ACHN (cell line): ENCODE measurements around the gene DIRAS1.

Experiments
- DNase-seq: peaks from one replicate; pipeline ENCODE4 v3.0.0-alpha.2; 2015
- in situ Hi-C: cut with HindIII; loops from 2 replicates; pipeline ENCODE4 v1.10.0; 2017; ENCODE audit warnings: low sequenced_read_pairs, low pct_ligation_motif_present, low pct_unique_long_range_greater_than_20kb

Gene DIRAS1

DNA sequence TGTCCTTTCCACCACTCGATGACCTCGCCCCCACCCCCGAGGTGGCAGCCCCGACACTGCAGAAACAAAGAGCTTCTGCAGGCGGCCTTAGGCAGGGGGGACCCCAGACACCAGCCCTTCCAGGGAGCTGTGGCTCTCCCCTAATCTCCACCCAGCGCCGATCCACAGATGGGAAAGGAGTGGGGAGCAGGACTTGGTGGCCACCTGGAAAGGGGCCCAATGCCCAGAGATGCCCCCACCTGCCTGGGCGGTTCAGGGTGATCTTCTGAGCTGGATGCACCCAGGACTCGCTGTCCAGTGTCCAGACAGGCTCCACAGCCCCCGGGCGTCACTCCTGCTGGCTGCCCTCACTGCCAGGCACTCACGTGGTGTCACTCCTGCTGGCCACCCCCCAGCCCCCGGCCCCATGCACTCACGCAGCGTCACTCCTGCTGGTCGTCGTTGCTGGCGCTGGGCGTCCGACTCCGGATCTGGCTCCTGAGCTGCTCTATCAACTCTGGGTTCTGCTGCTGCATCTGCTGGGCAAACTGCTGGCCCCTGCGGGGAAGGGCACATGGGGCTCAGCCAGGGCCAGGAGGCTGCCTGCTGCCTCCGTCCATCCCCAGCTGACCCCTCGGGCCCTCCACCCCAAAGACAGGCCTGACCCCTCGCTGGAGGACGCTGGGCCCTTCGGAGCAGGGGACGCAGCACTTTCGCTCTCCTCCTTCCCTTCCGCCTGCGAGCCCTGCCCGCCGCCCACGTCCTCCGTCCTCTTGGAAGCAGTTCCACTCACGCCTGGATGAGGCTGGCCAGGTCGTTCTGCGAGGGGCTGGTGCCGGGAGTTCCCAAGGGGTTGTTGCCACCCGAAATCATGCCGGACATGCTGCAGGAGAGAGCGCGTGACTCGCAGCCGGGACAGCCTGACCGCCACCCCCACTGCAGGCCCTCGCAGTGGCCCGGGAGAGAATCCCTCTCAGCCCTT, 36.0 kb upstream of the DIRAS1 start:
- DNase-seq: no peak
- in situ Hi-C loops: no loop called here

GRCh38 chr19:2756477-2756876, 35.3 kb upstream of the DIRAS1 start:
- in situ Hi-C loops: no loop called here

GRCh38 chr19:2755811-2756210, 34.6 kb upstream of the DIRAS1 start:
- in situ Hi-C loops: no loop called here
- DNase-seq: no peak

More at GRCh38 chr19:2756477-2756876, 35.3 kb upstream of the DIRAS1 start:
- DNase-seq: no peak

DNA sequence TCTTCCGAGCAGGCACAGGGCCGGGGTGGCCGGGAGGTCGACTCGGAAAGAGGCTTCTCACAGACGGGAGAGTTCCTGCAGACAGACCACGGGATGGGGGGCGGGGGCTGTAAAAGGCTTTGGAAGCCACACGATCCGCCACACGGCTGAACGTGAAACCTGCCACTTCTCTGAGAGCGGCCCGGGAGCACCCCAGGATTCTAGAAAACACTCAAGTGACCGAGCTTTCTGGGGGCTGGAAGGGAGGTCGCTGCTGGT, 34.2 kb upstream of the DIRAS1 start:
- DNase-seq: no peak
- in situ Hi-C loops: no loop called here

GRCh38 chr19:2754659-2755447, 33.7 kb upstream of the DIRAS1 start:
- in situ Hi-C loops: no loop called here
- no peak for DNase-seq

- in situ Hi-C loops: no loop called here
- no peak for DNase-seq
Measured at GRCh38 chr19:2751438-2751830, 30.3 kb upstream of the DIRAS1 start.

GRCh38 chr19:2750808-2751437, 29.8 kb upstream of the DIRAS1 start:
- in situ Hi-C loops: no loop called here
- no peak for DNase-seq

DNA sequence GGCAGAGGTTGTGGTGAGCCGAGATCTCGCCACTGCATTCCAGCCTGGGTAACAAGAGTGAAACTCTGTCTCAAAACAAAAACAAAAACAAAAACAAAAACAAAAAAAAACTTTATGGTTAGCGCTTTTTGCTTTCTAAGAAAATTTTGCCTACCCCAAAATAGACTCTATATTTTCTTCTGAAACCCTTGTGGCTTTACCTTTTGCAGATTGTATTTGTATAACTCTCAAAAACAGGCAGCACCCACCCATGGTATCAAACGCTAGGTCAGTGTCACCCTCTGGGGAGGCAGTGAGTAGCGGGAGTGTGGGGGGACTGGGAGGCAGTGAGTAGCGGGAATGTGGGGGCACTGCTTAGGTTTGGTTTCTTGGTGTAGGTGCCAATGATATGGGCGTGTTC, 26.2 kb upstream of the DIRAS1 start:
- in situ Hi-C loops: no loop called here
- DNase-seq: no peak

- in situ Hi-C loops: no loop called here
- no peak for DNase-seq
Measured at GRCh38 chr19:2744113-2744512, 22.9 kb upstream of the DIRAS1 start.

DNA sequence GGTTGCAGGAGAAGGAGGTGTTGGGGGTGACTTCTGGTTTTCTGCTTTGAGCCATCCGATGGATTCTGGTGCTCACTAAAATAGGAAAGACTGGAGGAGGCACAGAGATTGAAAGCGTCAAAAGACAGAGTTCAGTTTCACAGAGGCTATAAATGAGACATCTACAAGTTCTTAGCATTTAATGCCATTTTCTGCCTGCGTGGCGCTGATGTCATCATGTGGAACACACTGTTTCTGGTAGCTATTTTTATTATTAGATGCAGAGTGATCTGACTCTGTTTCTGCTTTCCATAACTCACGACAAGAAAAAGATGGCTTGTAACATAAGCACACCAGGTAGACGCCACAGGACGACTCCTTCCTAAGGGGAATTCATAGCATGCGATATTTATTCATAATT, 21.9 kb upstream of the DIRAS1 start:
- in situ Hi-C loops: no loop called here

GRCh38 chr19:2740314-2740656, 19.1 kb upstream of the DIRAS1 start:
- no peak for DNase-seq
- in situ Hi-C loops: no loop called here

More for the DNA sequence above, 21.9 kb upstream of the DIRAS1 start:
- DNase-seq: no peak

DNA sequence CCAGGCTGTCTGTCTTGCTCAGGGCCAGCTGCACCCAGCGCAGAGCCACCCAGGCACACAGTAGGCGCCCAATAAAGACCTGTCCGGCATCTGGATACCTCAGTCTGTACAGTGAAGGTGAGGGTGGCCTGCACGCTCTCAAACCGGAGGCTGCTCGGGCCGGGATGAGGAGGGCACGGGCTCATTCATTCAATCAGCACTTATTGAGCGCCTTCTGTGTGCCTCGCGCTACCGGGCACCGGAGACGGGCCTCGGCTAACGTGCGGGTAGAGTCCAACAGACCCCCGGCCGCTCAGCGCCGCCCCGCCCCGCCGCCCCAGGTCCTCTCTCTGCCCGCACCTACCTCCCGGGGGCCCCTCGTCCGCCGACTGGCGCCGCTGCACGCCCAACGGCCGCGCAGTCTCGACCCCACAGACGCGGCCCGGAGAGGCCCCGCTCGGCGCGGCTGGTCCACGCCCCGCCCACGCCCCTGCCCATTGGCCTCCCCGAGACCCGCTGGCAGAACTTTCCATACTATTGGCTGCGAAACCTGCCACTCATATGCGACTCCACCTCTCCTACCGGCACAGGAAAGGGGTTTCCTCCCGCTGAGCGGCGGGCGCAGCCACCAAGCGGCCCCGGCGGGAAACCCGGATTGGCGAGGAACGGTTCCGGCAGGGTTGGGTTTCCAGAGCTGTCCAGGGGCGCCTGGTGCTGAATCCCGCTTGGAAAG, 18.6 kb upstream of the DIRAS1 start, which contains the start of gene SLC39A3:
Gene SLC39A3, minus strand, starts transcription at position 416 of the 712 bp plus-strand sequence. CDS start 2,760 bp downstream, outside the sequence.
- in situ Hi-C loops: no loop called here
- DNase-seq: peak; percentile 98

DNA sequence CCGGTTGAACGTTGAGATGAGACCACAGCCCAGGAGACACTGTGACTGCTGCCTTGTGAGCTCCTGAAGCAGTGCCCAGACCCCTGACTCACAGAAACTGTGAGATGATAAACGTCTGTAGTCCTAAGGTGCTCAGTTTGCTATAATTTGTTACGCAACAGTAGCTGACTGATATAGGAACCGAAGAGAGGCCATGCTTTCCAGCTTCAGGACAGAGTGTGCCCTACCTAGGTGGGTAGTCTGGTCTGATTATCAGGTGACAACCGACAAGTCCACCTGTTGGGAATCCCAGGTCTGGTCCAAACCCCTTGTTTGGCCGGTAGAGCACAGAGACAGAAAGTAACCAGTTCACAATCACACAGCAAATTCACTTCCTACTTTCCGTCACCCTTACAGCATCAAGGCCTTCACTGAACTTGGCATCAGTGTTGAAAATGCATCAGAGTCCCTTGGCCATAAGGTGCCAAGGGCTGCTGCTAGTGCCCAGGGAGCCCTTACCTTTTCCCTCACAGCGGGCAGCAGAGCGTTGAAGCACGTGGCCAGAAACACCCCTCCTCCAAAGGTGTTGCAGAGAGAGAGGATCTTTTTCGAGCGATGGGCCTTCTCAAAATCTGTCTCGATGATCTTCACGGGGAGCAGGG, 15.5 kb upstream of the DIRAS1 start:
- no peak for DNase-seq
- in situ Hi-C loops: no loop called here

DNA sequence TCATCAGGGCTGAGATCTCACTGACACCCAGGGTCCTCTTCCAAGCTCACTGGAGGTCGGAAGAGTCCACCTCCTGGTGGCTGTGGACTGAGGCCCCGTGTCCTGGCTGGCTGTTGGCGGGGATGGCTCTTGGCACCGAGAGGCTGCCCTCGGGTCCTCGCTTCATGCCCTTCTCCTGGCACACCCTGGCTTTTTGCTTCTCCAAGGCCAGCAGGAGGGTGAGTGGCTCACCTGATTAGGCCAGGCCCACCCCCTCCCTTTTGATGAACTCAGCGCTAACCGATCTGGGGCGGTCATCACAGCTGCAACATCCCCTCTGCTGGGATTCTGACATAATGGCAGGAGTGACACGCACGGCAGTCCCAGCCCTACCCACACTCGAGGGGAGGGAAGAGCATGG, 14.2 kb upstream of the DIRAS1 start:
- in situ Hi-C loops: no loop called here
- no peak for DNase-seq

DNA sequence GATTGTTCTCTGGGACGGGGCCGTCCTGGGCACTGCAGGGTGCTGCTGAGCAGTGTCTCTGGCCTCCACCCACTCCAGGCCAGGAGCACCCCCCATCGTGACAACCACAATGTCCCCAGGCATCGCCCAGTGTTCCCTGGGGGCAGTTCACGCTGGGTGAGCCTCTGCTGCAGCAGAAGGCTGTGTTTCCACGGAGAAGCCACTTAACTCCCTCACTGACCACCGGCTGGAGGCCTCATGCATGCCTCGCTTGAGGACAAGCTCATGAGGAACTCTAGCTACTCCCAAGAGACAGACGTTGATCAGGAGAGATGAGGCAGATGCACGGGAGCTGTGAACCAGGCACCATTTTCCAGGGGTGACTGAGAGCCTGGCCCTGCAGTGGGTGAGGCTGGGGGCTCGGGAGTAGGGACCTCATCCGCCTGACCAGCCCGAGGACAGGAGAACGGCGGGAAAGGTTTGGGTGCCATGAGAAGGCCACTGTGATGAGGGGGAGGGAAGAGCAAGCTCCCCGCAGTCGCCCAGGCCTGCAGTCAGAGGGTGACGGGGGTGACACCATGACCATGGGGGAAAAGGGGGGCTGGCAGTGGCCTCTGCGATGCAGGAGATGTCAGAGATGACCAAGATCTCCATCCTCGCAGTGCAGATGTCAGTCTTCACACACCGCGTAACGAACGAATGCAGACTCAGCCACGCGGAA, 13.6 kb upstream of the DIRAS1 start:
- in situ Hi-C loops: no loop called here

GRCh38 chr19:2733930-2734588, 12.9 kb upstream of the DIRAS1 start:
- in situ Hi-C loops: no loop called here

More for the DNA sequence above, 13.6 kb upstream of the DIRAS1 start:
- DNase-seq: no peak

GRCh38 chr19:2732883-2733282, 11.7 kb upstream of the DIRAS1 start:
- DNase-seq: no peak
- in situ Hi-C loops: no loop called here

More at GRCh38 chr19:2733930-2734588, 12.9 kb upstream of the DIRAS1 start:
- no peak for DNase-seq
